ENCODE results near the gene SFXN3.
A peak's percentile ranks its signal among the peaks of the same experiment; 100 is the strongest.

Gene SFXN3

DNA sequence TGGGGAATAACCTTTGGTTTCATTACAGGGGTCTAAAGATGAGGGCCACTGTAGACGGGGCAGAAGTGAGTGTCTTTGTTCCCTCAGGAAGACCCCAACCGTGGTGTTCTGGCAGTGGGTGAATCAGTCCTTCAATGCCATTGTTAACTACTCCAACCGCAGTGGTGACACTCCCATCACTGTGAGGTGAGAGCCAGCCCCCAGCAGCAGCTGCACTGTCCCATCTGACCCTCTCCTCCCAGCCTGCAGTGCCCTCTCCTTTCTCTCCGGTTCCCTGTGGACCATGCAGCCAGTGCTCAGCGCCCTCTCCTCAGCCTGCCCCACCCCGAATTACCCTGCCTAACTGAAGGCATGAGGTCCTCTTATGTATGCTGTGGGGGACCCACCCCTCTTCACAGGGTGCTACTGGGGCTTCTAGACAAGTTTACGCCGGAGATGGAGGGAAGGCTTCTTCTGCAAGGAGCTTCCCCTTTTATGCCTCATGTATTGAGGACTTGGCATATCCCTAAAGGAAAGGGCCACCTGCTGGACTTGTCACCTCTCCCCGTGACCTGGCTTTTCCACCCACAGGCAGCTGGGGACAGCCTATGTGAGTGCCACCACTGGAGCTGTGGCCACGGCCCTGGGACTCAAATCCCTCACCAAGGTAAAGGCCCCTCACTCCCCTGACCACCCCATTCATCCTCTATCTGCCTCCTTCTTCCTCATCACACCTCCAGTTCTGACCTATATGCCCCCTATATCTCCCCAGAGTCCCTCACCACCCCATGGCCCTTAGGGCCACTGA is 5.1 kb downstream of the SFXN3 start:
- DNase-seq (ENCODE audit: low spot score): no peak

- no peak for DNase-seq (ENCODE audit: low spot score)
Observed at GRCh38 chr10:101036726-101037125, 5.7 kb downstream of the SFXN3 start.

- no peak for DNase-seq (ENCODE audit: low spot score)
Observed at GRCh38 chr10:101038484-101038883, 7.5 kb downstream of the SFXN3 start.

DNA sequence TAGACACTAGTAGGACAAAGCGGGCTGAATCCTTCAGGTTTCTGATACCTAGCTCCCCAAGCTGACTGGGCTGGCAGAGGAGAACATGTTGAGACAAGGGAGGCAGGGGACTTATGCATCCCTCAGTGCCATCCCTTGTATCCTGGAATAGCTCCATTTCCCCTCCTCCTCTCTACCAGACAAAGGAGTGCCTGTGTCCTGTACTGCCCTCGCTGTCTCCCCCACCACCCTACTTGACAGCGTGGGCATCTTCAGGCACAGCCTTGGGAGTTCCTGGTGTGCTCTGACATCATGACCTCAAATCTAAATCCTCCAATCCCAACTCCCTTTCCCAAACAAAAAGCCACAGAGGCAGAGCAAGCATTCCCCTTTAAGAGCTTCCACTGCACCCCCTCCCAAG is 9.0 kb downstream of the SFXN3 start:
- DNase-seq (ENCODE audit: low spot score): no peak

- no peak for DNase-seq (ENCODE audit: low spot score)
Observed at GRCh38 chr10:101040851-101041250, 9.8 kb downstream of the SFXN3 start.

DNA sequence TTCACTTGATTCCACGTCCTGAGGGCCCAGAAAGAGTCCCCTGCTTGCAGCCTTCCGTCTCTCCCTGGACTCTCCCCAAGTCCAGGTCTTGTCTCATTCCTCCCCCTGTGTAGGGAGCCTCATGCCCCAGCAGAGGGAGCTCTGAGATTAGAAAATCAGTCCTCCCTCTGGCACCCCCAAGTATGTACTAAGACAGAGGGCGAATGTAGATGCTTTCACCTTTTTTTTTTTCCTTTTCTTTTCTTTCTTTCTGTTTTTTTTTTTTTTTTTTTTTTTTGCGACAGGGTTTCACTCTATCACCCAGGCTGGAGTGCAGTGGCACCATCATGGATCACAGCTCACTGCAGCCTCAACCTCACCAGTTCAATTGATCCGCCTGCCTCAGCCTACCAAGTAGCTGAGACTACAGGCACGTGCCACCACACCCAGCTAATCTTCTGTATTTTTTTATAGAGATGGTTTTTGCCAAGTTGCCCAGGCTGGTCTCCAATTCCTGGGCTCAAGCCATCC is 10.3 kb downstream of the SFXN3 start:
- DNase-seq (ENCODE audit: low spot score): peak; percentile 86

- no peak for DNase-seq (ENCODE audit: low spot score)
Observed at GRCh38 chr10:101042118-101042517, 11.1 kb downstream of the SFXN3 start.

DNA sequence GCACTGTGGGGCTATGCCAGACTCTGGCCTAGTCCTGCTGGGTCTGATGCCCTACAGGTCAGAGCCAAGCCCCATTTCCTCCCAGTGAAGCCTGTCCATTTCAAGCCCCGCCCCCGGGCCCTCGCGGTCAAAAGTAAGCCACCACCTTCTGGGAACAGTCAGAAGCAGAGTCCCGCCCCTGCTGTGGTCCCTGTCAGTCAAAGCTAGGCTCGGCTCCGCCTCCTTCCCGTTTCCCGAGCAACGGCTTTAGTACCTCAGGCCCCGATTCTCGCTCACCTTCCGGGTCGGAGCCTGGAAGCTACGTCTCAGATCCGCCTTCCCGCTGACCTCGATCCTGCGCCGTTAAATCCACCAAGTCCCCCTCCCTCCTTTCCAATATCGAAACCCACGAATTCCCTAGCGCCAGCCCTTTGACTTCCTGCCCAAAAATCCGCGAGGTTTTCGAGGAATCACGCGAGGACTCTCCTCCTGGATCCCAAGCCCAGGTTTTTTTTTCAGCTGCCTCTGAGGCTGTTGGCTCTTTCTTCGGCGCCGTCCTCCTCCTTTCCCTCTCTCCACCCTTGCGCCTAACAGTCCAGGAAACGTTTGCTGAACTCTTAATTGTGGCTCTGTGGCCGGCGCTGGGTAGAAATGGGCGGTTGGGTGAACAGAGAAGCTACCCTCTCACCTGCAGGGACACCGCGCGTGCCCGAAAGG is 11.8 kb downstream of the SFXN3 start:
- peak; percentile 93 for DNase-seq (ENCODE audit: low spot score)

GRCh38 chr10:101043363-101043707 is 12.3 kb downstream of the SFXN3 start:
- no peak for DNase-seq (ENCODE audit: low spot score)

DNA sequence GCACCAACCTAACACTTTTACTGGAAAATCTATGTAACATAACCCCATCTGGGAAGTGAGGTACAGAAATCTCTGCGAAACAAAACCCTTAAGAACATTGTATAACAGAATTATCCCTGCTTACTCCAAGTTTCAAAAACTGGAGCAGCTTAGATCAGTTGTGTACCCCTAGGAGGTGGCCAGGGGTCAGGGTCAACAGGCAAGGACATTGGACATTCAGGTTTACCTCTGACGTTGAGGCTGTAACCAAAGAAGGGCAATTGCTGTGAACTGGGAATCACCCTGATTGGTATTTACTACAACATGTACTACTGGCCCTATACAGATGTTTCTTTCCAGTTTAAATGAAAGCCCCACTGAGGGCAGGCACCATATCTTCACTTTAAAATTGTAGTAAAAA is 13.1 kb downstream of the SFXN3 start:
- no peak for DNase-seq (ENCODE audit: low spot score)

DNA sequence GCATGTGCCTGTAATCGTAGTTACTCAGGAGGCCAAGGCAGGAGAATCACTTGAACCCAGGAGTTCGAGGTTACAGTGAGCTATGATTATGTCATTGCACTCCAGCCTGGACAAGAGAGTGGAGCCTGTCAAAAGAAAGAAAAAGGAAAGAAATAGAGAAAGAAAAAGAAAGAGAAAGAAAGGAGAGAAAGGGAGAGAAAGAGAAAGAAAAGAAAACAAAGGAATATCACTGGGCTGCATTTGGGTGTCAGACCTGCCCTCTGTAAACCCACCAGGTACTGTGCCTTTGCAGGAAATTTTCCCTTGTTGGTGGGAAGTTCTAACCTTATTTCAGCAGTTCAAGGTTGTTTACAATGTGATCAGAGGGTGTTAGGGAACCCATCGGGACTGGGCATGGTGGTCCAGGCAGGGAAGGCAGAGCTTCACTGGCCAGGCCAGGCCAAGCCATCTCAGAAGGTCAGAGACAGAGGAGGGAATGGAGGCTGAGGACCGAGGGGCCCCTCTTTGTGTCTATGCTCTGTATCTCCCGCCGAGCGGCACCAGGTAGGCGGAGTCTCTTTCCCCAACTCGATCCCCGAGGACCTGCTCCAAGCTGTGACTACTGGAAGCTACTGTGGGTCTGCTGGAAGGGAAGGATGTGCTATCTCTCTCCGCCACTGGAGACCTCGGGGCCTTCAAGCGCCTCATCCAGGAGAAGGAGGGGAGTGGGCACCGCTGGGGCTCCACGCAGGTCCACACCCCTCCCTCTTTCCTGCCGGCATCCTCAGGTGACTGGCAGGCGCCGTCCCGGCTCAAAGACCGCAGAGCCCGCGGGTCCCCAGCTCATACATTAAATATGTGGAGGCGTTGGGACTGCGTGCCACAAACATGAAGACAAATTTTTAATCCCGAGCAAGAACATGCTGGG is 15.6 kb downstream of the SFXN3 start:
- no peak for DNase-seq (ENCODE audit: low spot score)

DNA sequence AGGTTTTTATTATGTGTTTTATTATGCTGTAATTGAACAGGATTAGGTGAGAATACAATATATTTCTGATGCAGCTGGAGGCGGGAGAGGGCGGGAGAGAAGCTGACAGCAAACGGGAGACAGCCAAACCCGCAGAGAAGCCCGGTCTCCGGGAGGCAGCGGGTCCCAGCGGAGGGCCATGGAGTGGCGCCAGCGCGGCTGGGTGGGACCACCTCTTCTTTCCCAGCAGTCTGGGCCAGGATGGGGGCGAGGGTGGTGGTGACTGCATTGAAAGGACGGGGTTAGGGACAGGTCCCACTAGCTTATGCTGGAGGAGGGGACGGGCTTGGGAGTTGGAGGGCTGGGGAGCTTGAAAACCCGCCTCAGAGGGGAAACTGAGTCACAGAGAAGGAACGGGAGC is 16.2 kb downstream of the SFXN3 start:
- no peak for DNase-seq (ENCODE audit: low spot score)

GRCh38 chr10:101047961-101048892 is 17.2 kb downstream of the SFXN3 start:
- DNase-seq (ENCODE audit: low spot score): no peak

DNA sequence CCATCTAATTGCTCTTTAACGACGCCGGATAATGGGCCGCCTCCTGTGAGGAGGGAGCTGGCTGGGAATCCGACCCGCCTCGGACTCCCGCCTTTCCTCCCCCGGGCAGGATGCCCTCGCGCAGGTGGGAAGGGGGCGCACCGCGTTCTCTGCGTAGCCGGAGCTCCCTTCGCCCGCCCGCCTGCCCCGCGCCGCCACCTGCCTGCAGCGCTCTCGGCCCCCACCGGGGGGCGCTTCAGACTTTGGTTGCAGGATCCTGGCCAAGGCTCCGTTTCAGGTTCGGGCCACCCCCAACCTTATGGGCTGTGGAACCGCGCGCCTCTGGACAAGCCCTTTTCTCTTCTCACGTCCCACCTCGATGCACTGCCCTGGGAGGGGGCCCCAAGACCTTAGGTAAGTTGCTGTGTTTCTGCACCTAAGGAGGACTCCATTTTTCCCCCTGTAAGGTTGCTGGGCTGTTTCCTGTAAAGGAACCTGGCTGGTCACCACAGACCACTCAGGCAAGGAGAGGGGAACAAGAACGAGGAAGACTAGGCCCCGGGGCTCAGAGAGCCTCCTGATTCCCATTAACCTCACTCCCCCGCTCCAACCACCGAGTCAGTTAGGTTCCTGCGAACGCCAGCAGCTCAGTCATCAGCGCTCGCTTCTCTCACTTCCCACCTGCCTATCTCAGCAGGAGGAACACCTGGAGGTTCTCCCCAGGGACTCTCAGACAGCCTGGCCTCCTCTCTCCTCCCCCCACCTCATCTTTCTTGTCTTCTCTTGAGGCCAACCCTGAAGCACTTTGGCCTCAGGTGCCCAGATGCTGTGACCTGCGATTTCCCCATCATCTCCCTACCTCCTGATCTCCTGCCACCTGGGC is 19.4 kb downstream of the SFXN3 start:
- DNase-seq (ENCODE audit: low spot score): peak; percentile 79

- peak; percentile 57 for DNase-seq (ENCODE audit: low spot score)
Observed at GRCh38 chr10:101052285-101052684, 21.3 kb downstream of the SFXN3 start.

GRCh38 chr10:101053516-101053915 is 22.5 kb downstream of the SFXN3 start:
- DNase-seq (ENCODE audit: low spot score): peak; percentile 42

GRCh38 chr10:101054351-101054750 is 23.3 kb downstream of the SFXN3 start:
- DNase-seq (ENCODE audit: low spot score): no peak

DNA sequence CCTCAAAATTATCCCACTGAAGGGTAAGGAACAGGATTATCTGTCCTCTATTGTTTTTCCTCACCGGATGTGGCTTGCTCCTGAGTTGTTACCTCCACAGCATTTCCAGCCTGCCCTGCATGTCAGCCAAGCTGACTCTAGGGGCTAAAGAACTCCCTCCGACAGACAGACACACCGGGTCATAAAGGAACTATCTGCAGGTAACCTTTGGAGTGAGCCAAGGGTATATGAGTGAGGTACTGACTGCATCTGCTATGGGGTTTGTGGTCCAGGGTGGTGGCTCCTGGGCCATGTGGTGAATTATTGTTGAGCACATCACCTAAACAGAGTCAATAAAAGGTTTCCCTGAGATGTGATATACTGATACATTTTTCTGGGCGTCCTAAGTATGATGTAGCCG is 23.8 kb downstream of the SFXN3 start:
- DNase-seq (ENCODE audit: low spot score): no peak

GRCh38 chr10:101055411-101055810 is 24.4 kb downstream of the SFXN3 start:
- no peak for DNase-seq (ENCODE audit: low spot score)

- no peak for DNase-seq (ENCODE audit: low spot score)
Observed at GRCh38 chr10:101056365-101057151, 25.5 kb downstream of the SFXN3 start.
